ENCODE measurements around the gene UXS1. TPM values are rescaled to one million over a fixed set of nuclear protein-coding genes. Genes with fewer than 3 reads are reported as not detected.

UXS1 gene
- total RNA-seq, 2 experiments from 2014 or later = 20.5 to 21.9 TPM

GRCh38 chr2:106085181-106085940, 108.7 kb downstream of the UXS1 start:
- no peak overlapping the region for H3K27ac ChIP-seq (ENCODE audit: low read depth, low read length, poor library complexity, severe bottlenecking)
- BruUV-seq (replicated peaks) = no TSS peak
- no peaks in the 10 kb centered on the region for H3K4me1 ChIP-seq (ENCODE audit: insufficient read depth, low read length, poor library complexity, severe bottlenecking)
- no peak overlapping the region for H3K4me2 ChIP-seq (ENCODE audit: low read length)
- no peak for TF ChIP-seq EZH2phosphoT487 (IDR thresholded peaks at IDR 0.05; ENCODE audit: borderline replicate concordance, low read depth, low read length)
- TF ChIP-seq, protein P1, sequence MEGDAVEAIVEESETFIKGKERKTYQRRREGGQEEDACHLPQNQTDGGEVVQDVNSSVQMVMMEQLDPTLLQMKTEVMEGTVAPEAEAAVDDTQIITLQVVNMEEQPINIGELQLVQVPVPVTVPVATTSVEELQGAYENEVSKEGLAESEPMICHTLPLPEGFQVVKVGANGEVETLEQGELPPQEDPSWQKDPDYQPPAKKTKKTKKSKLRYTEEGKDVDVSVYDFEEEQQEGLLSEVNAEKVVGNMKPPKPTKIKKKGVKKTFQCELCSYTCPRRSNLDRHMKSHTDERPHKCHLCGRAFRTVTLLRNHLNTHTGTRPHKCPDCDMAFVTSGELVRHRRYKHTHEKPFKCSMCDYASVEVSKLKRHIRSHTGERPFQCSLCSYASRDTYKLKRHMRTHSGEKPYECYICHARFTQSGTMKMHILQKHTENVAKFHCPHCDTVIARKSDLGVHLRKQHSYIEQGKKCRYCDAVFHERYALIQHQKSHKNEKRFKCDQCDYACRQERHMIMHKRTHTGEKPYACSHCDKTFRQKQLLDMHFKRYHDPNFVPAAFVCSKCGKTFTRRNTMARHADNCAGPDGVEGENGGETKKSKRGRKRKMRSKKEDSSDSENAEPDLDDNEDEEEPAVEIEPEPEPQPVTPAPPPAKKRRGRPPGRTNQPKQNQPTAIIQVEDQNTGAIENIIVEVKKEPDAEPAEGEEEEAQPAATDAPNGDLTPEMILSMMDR (conservative IDR thresholded peaks at IDR 0.05; ENCODE audit: low read length) = peak; percentile 64
- H3K9me3 ChIP-seq (ENCODE audit: low read length) = no peaks in the 10 kb centered on the region
- no peak overlapping the region for H3K4me3 ChIP-seq (ENCODE audit: low read depth, low read length, poor library complexity, severe bottlenecking)
- H3K9me2 ChIP-seq (ENCODE audit: insufficient read depth, low read length) = no peaks in the 10 kb centered on the region
- POLR2A ChIA-PET = no interaction called here
- DNase-seq (ENCODE audit: low spot score) = peak; percentile 43
- H4K20me1 ChIP-seq (ENCODE audit: insufficient read depth, low read length) = no peaks in the 10 kb centered on the region
- H3K79me2 ChIP-seq (ENCODE audit: insufficient read depth, low read depth, low read length) = no peaks in the 10 kb centered on the region
- intact Hi-C loops (cut with micrococcal nuclease; ENCODE audit: unreplicated experiment) = loop anchor here (10.0 kb wide), 1 partner anchor 511 kb away; no protein-coding TSS in a partner anchor
- no peaks in the 10 kb centered on the region for H3K36me3 ChIP-seq (ENCODE audit: insufficient read depth, low read length)
- CTCF ChIA-PET (ENCODE audit: unreplicated experiment) = no interaction called here
- no peak overlapping the region for H2AFZ ChIP-seq (ENCODE audit: low read length)

GRCh38 chr2:106080959-106081358, 113.1 kb downstream of the UXS1 start:
- Histone ChIP-seq H3K4me1 (ENCODE audit: insufficient read depth, low read length, poor library complexity, severe bottlenecking) (no peaks in the 10 kb centered on the region), H4K20me1 (ENCODE audit: insufficient read depth, low read length) (no peaks in the 10 kb centered on the region), H3K27ac (ENCODE audit: low read depth, low read length, poor library complexity, severe bottlenecking) (no peak overlapping the region), H3K36me3 (ENCODE audit: insufficient read depth, low read length) (no peaks in the 10 kb centered on the region), H3K9me3 (ENCODE audit: low read length) (no peaks in the 10 kb centered on the region), H3K79me2 (ENCODE audit: insufficient read depth, low read depth, low read length) (no peaks in the 10 kb centered on the region), H2AFZ (ENCODE audit: low read length) (no peak overlapping the region), H3K4me2 (ENCODE audit: low read length) (no peak overlapping the region), H3K4me3 (ENCODE audit: low read depth, low read length, poor library complexity, severe bottlenecking) (no peak overlapping the region), H3K9me2 (ENCODE audit: insufficient read depth, low read length) (no peaks in the 10 kb centered on the region)
- intact Hi-C loops (cut with micrococcal nuclease; ENCODE audit: unreplicated experiment) = loop anchor here (10.0 kb wide), 1 partner anchor 506 kb away; no protein-coding TSS in a partner anchor
- ChIA-PET POLR2A (no interaction called here), CTCF (ENCODE audit: unreplicated experiment) (no interaction called here)
- no TSS peak for BruUV-seq (replicated peaks)
- no peak for TF ChIP-seq EZH2phosphoT487 (IDR thresholded peaks at IDR 0.05; ENCODE audit: borderline replicate concordance, low read depth, low read length)
- TF ChIP-seq, protein P1 (conservative IDR thresholded peaks at IDR 0.05; ENCODE audit: low read length) = no peak
- DNase-seq (ENCODE audit: low spot score) = no peak

- CTCF ChIA-PET (ENCODE audit: unreplicated experiment) = no interaction called here
- Histone ChIP-seq H3K27ac (ENCODE audit: low read depth, low read length, poor library complexity, severe bottlenecking) (no peak overlapping the region), H2AFZ (ENCODE audit: low read length) (no peak overlapping the region), H3K4me1 (ENCODE audit: insufficient read depth, low read length, poor library complexity, severe bottlenecking) (no peaks in the 10 kb centered on the region), H3K79me2 (ENCODE audit: insufficient read depth, low read depth, low read length) (no peaks in the 10 kb centered on the region), H3K4me2 (ENCODE audit: low read length) (no peak overlapping the region), H4K20me1 (ENCODE audit: insufficient read depth, low read length) (no peaks in the 10 kb centered on the region), H3K9me3 (ENCODE audit: low read length) (no peaks in the 10 kb centered on the region), H3K4me3 (ENCODE audit: low read depth, low read length, poor library complexity, severe bottlenecking) (no peak overlapping the region), H3K9me2 (ENCODE audit: insufficient read depth, low read length) (no peaks in the 10 kb centered on the region), H3K36me3 (ENCODE audit: insufficient read depth, low read length) (no peaks in the 10 kb centered on the region)
- intact Hi-C loops (cut with micrococcal nuclease; ENCODE audit: unreplicated experiment) = no loop called here
- BruUV-seq (replicated peaks) = no TSS peak
- TF ChIP-seq, protein P1 (conservative IDR thresholded peaks at IDR 0.05; ENCODE audit: low read length) = no peak
- no peak for TF ChIP-seq EZH2phosphoT487 (IDR thresholded peaks at IDR 0.05; ENCODE audit: borderline replicate concordance, low read depth, low read length)
- DNase-seq (ENCODE audit: low spot score) = no peak
- POLR2A ChIA-PET = no interaction called here
Measured at GRCh38 chr2:106078096-106078495, 116.0 kb downstream of the UXS1 start.
